SU-DHL-6 (cell line): ENCODE measurements around the gene TCF7L1.

Experiments used
- H2AFZ ChIP-seq: fragments of 200-600 bp; sonication (generic); 2 replicates; pipeline ENCODE4 v1.6.1; 2014; ENCODE audit warnings: low read depth, mild to moderate bottlenecking, moderate library complexity, mixed read lengths, antibody characterized with exemption, low read length; ENCODE audit not compliant: severe bottlenecking
- H3F3A ChIP-seq: fragments of 200-600 bp; shearing (Covaris generic); 2 replicates; pipeline ENCODE4 v1.6.0; 2016; ENCODE audit warnings: antibody characterized with exemption, mild to moderate bottlenecking; ENCODE audit not compliant: insufficient read depth
- H3K27ac ChIP-seq: fragments of 200-600 bp; sonication (generic); 2 replicates; pipeline ENCODE4 v1.5.1; 2016; ENCODE audit warnings: low read depth, mild to moderate bottlenecking, low read length, moderate library complexity, mixed read lengths
- H3K27me3 ChIP-seq: fragments of 200-600 bp; sonication (generic), shearing (Covaris generic); 2 replicates; pipeline ENCODE4 v1.6.0; 2014; ENCODE audit warnings: mild to moderate bottlenecking, low read length
- H3K36me3 ChIP-seq: fragments of 200-600 bp; sonication (generic); 2 replicates; pipeline ENCODE4 v1.6.1; 2014; ENCODE audit warnings: mild to moderate bottlenecking, low read length, mixed read lengths
- H3K4me2 ChIP-seq: fragments of 300-600, 200-600 bp; shearing (Covaris generic), sonication (generic); 2 replicates; pipeline ENCODE4 v1.6.0; 2014; ENCODE audit warnings: low read length, low read depth, mild to moderate bottlenecking; ENCODE audit not compliant: poor library complexity, severe bottlenecking
- H3K4me3 ChIP-seq: fragments of 200-600 bp; sonication (generic); 2 replicates; pipeline ENCODE4 v1.5.1; 2014; ENCODE audit warnings: antibody characterized with exemption, low read length, mild to moderate bottlenecking, mixed read lengths; ENCODE audit not compliant: insufficient read depth, poor library complexity, severe bottlenecking
- H3K79me2 ChIP-seq: fragments of 200-600 bp; sonication (generic); 2 replicates; pipeline ENCODE4 v1.6.1; 2014; ENCODE audit warnings: mild to moderate bottlenecking, low read length, moderate library complexity; ENCODE audit not compliant: insufficient read depth
- H3K9ac ChIP-seq: fragments of 200-600 bp; sonication (generic); 2 replicates; pipeline ENCODE4 v1.7.0; 2014; ENCODE audit warnings: mild to moderate bottlenecking, low read length
- H3K9me2 ChIP-seq: fragments of 200-600 bp; sonication (generic); replicated peaks from 2 replicates; pipeline ENCODE4 v1.6.1; 2014; ENCODE audit warnings: low read length; ENCODE audit not compliant: insufficient read depth
- H3K9me3 ChIP-seq: fragments of 200-600 bp; sonication (generic); 2 replicates; pipeline ENCODE4 v1.6.1; 2014; ENCODE audit warnings: low read length, mixed read lengths; ENCODE audit not compliant: insufficient read depth
- H4K20me1 ChIP-seq: fragments of 200-600 bp; sonication (generic); 2 replicates; pipeline ENCODE4 v1.6.1; 2014; ENCODE audit warnings: low read depth, mild to moderate bottlenecking, antibody characterized with exemption, low read length, moderate library complexity, mixed read lengths
- CTCF ChIP-seq: fragments of 200-600 bp; sonication (generic); IDR thresholded peaks from one replicate; pipeline ENCODE4 v1.5.1; 2017; ENCODE audit warnings: antibody characterized with exemption, mild to moderate bottlenecking, low read length, moderate library complexity; ENCODE audit not compliant: insufficient read depth, poor library complexity, severe bottlenecking
- EZH2phosphoT487 ChIP-seq: fragments of 200-600 bp; sonication (generic), shearing (Covaris generic); conservative IDR thresholded peaks from 2 replicates; pipeline ENCODE4 v1.6.1; 2018; ENCODE audit warnings: mild to moderate bottlenecking, antibody characterized with exemption, low read length, moderate library complexity, mixed read lengths

Gene TCF7L1

GRCh38 chr2:85276571-85277118, 143.5 kb downstream of the TCF7L1 start:
- Histone ChIP-seq H3K4me3 (no peak overlapping the region), H3K27me3 (no peaks in the 10 kb centered on the region), H3K9me3 (no peaks in the 10 kb centered on the region), H3K36me3 (no peaks in the 10 kb centered on the region), H4K20me1 (no peaks in the 10 kb centered on the region), H2AFZ (no peak overlapping the region), H3K9ac (no peak overlapping the region), H3F3A (no peaks in the 10 kb centered on the region), H3K79me2 (no peaks in the 10 kb centered on the region), H3K4me2 (no peak overlapping the region), H3K27ac (no peak overlapping the region), H3K9me2 (no peaks in the 10 kb centered on the region)
- TF ChIP-seq EZH2phosphoT487, result no peak
- no peak for TF ChIP-seq CTCF

GRCh38 chr2:85277416-85278158, 144.4 kb downstream of the TCF7L1 start:
- H2AFZ ChIP-seq, result no peak overlapping the region
- no peaks in the 10 kb centered on the region for H3K9me2 ChIP-seq
- H3K4me2 ChIP-seq, result no peak overlapping the region
- H3K9ac ChIP-seq, result no peak overlapping the region
- no peaks in the 10 kb centered on the region for H3K79me2 ChIP-seq
- H3K27ac ChIP-seq, result no peak overlapping the region
- H3K36me3 ChIP-seq, result no peaks in the 10 kb centered on the region
- no peak overlapping the region for H3K4me3 ChIP-seq
- no peaks in the 10 kb centered on the region for H3K9me3 ChIP-seq
- no peaks in the 10 kb centered on the region for H4K20me1 ChIP-seq
- no peaks in the 10 kb centered on the region for H3K27me3 ChIP-seq
- TF ChIP-seq CTCF, result no peak
- no peaks in the 10 kb centered on the region for H3F3A ChIP-seq

- H3K4me3 ChIP-seq, result no peak overlapping the region
- H2AFZ ChIP-seq, result no peak overlapping the region
- H3K4me2 ChIP-seq, result no peak overlapping the region
- H3K9me2 ChIP-seq, result no peaks in the 10 kb centered on the region
- H3K79me2 ChIP-seq, result no peaks in the 10 kb centered on the region
- H3K27me3 ChIP-seq, result no peaks in the 10 kb centered on the region
- no peak overlapping the region for H3K9ac ChIP-seq
- H3K36me3 ChIP-seq, result no peaks in the 10 kb centered on the region
- H3K27ac ChIP-seq, result no peak overlapping the region
- no peaks in the 10 kb centered on the region for H3K9me3 ChIP-seq
- no peaks in the 10 kb centered on the region for H3F3A ChIP-seq
- no peak for TF ChIP-seq EZH2phosphoT487
- TF ChIP-seq CTCF, result no peak
- no peaks in the 10 kb centered on the region for H4K20me1 ChIP-seq
Measured at GRCh38 chr2:85278361-85278760, 145.2 kb downstream of the TCF7L1 start.
